Endothelial cell of umbilical vein (primary cell): ENCODE results near the gene LIPA. TPM values are rescaled to one million over a fixed set of nuclear protein-coding genes. Genes with fewer than 3 reads are reported as not detected.

Experiments
- BruUV-seq: library from RNA; stranded (reverse); fragments of 400-500 nt; replicated peaks from 2 replicates; lab custom pipeline; 2021; lab: Mats Ljungman, UMichigan
- CTCF ChIA-PET: fragments of 300-600, 350-600 bp; sonication (Branson Sonifier 250); formaldehyde crosslinking; loops from one replicate; lab custom pipeline; 2021; ENCODE audit warnings: antibody characterized with exemption, inconsistent platforms; lab: Charles Lee
- POLR2A ChIA-PET: fragments of 300-600, 350-600 bp; sonication (Branson Sonifier 250); formaldehyde crosslinking; loops from one replicate; lab custom pipeline; 2021; ENCODE audit warnings: antibody characterized with exemption, inconsistent platforms; lab: Charles Lee
- DNase-seq: peaks from one replicate; pipeline ENCODE4 v3.0.0-alpha.2; 2011; ENCODE audit warnings: low read depth, low spot score
- FAIRE-seq: peaks from 2 replicates; lab custom pipeline; 2011; peaks lifted over from hg19 to GRCh38; lab: Jason Lieb, UNC
- H2AFZ ChIP-seq: 2 replicates; pipeline ENCODE4 v1.6.0; 2012; ENCODE audit warnings: low read depth, low read length, control low read depth, inconsistent platforms
- H3K27ac ChIP-seq: 2 replicates; pipeline ENCODE4 v1.5.1; 2011; ENCODE audit warnings: low read depth, mild to moderate bottlenecking, control low read depth, low read length, moderate library complexity; ENCODE audit not compliant: insufficient read depth
- H3K27me3 ChIP-seq, 2 experiments: 2 replicates each; pipeline versions ENCODE4 v1.6.0 to v1.6.1; 2011; ENCODE audit warnings: low read length in 2 of 2, mixed read lengths in 1 of 2; ENCODE audit not compliant: control insufficient read depth in 2 of 2, insufficient read depth in 2 of 2
- H3K36me3 ChIP-seq, 2 experiments: 2 replicates in 1 of 2; 3 replicates in 1 of 2; pipeline ENCODE4 v1.5.1; 2011; ENCODE audit warnings: low read length in 2 of 2, mild to moderate bottlenecking in 1 of 2, moderate library complexity in 1 of 2; ENCODE audit not compliant: control insufficient read depth in 2 of 2, insufficient read depth in 2 of 2; ENCODE audit errors: extremely low read depth in 1 of 2
- H3K4me1 ChIP-seq: 3 replicates; pipeline ENCODE4 v1.5.1; 2011; ENCODE audit warnings: mild to moderate bottlenecking, low read length; ENCODE audit not compliant: control insufficient read depth, insufficient read depth; ENCODE audit errors: extremely low read depth
- H3K4me2 ChIP-seq: 2 replicates; pipeline ENCODE4 v1.6.1; 2011; ENCODE audit warnings: low read length, control low read depth, mixed read lengths; ENCODE audit not compliant: insufficient read depth
- H3K4me3 ChIP-seq, 3 experiments: fragments of 200-600 bp in 1 of 3; sonication (generic), shearing (Covaris generic) in 1 of 3; replicated peaks in 1 of 3; 2 replicates each; pipeline ENCODE4 v1.5.1; 2011 to 2016; ENCODE audit warnings: control low read depth in 3 of 3, low read length in 3 of 3, mild to moderate bottlenecking in 2 of 3, inconsistent platforms in 1 of 3, low read depth in 1 of 3, moderate library complexity in 1 of 3; ENCODE audit not compliant: insufficient read depth in 1 of 3
- H3K79me2 ChIP-seq: 2 replicates; pipeline ENCODE4 v1.6.0; 2012; ENCODE audit warnings: low read length, inconsistent platforms; ENCODE audit not compliant: control insufficient read depth, insufficient read depth
- H3K9ac ChIP-seq: replicated peaks from 2 replicates; pipeline ENCODE3; 2011; ENCODE audit warnings: low read length, control low read depth; ENCODE audit not compliant: insufficient read depth; ENCODE audit errors: extremely low read depth
- H3K9me1 ChIP-seq: replicated peaks from 3 replicates; pipeline ENCODE4 v1.6.0; 2011; ENCODE audit warnings: mild to moderate bottlenecking, low read length; ENCODE audit not compliant: control insufficient read depth, insufficient read depth; ENCODE audit errors: extremely low read depth
- H3K9me3 ChIP-seq: replicated peaks from 2 replicates; pipeline ENCODE4 v1.5.1; 2012; ENCODE audit warnings: low read length, inconsistent platforms; ENCODE audit not compliant: control insufficient read depth, insufficient read depth
- H4K20me1 ChIP-seq: replicated peaks from 2 replicates; pipeline ENCODE3; 2011; ENCODE audit warnings: mild to moderate bottlenecking, low read length; ENCODE audit not compliant: control insufficient read depth, insufficient read depth; ENCODE audit errors: extremely low read depth
- CTCF ChIP-seq, 2 donors: IDR thresholded peaks; 1 replicate in 1 of 2; 2 replicates in 1 of 2; pipeline ENCODE4 v1.5.1; 2011; ENCODE audit warnings: low read length in 2 of 2, mild to moderate bottlenecking in 2 of 2, moderate library complexity in 2 of 2, control low read depth in 1 of 2, inconsistent platforms in 1 of 2, low read depth in 1 of 2; ENCODE audit not compliant: insufficient read depth in 1 of 2; ENCODE audit errors: extremely low read depth in 1 of 2
- EZH2 ChIP-seq: IDR thresholded peaks from 2 replicates; pipeline ENCODE4 v1.6.1; 2012; ENCODE audit warnings: borderline replicate concordance, low read depth, mild to moderate bottlenecking, moderate library complexity, low read length, inconsistent platforms; ENCODE audit not compliant: severe bottlenecking
- FOS ChIP-seq: IDR thresholded peaks from 2 replicates; pipeline ENCODE4 v1.6.1; 2011; ENCODE audit warnings: mild to moderate bottlenecking, low read length, moderate library complexity, borderline replicate concordance; ENCODE audit not compliant: insufficient read depth
- GATA2 ChIP-seq: IDR thresholded peaks from 2 replicates; pipeline ENCODE4 v1.7.0; 2011; ENCODE audit warnings: low read depth, mild to moderate bottlenecking, moderate library complexity, mixed read lengths, low read length; ENCODE audit not compliant: insufficient read length, insufficient read depth
- JUN ChIP-seq: IDR thresholded peaks from 2 replicates; pipeline ENCODE4 v1.6.1; 2011; ENCODE audit warnings: borderline replicate concordance, low read depth; ENCODE audit not compliant: insufficient read length, insufficient read depth
- POLR2A ChIP-seq: IDR thresholded peaks from 2 replicates; pipeline ENCODE4 v1.6.1; 2012; ENCODE audit warnings: low read depth, mild to moderate bottlenecking, control low read depth, low read length
- POLR2AphosphoS5 ChIP-seq: IDR thresholded peaks from 2 replicates; pipeline ENCODE4 v1.6.1; 2012; ENCODE audit warnings: low read depth, mild to moderate bottlenecking, control low read depth, low read length, moderate library complexity; ENCODE audit not compliant: insufficient read depth
- dilution Hi-C: fragments of 300-500 bp; cut with MboI; formaldehyde crosslinking; loops from one replicate; pipeline ENCODE4 v1.15.0; 2019; ENCODE audit warnings: low sequenced_read_pairs; ENCODE audit not compliant: extremely low pct_ligation_motif_present
- intact Hi-C: fragments of 100-400 bp; cut with micrococcal nuclease; formaldehyde crosslinking; loops from one replicate; pipeline ENCODE4 v1.10.0; 2022
- polyA plus RNA-seq, 4 experiments: library from polyadenylated mRNA; depleted of rRNA in 3 of 4; stranded (reverse) in 3 of 4; unstranded in 1 of 4; fragments of >200 nt; gene quantifications; 2 replicates each; pipeline versions ENCODE4 v1.2.1 to v1.2.3, GENCODE V29; 2011 to 2012; ENCODE audit warnings: missing spikeins in 1 of 4
- total RNA-seq: library from RNA; stranded (reverse); gene quantifications from 2 replicates; pipeline ENCODE4 v1.2.3, GENCODE V29; 2021

The LIPA gene
- total and polyA plus RNA-seq, 2 donors (not counting 3 experiments of a cell fraction or from before 2014, with no cell fraction given) = 24.0 to 41.1 TPM

DNA sequence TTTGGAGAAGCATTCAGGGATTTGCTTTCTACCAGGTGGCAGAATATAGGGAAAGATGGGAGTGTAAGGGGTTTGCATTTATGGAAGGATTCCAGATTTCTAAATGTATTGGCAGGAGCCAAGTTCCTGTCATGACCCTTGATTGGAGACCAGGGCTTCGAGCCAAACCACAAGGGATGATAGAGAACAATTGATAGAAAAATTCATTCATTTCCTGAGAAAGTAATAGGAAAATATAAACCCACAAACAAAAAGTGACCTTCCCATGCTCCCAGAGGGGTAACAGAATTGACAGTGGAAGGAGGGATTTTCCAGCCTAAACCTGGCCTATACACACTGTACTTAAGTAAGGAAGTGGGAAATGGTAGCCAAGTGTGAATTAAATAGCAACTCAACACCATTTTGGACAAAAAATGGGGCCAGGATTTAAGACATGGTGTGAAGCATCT is 27.9 kb upstream of the LIPA start:
- Histone ChIP-seq H3K9me1 (no peaks in the 10 kb centered on the region), H3K27ac (no peak overlapping the region), H3K4me3 (no peak overlapping the region), H3K36me3 (no peaks in the 10 kb centered on the region), H3K79me2 (no peaks in the 10 kb centered on the region), H3K4me1 (peaks cover 38% of the 10 kb centered on the region), H2AFZ (no peak overlapping the region), H3K4me2 (peak overlapping the region; percentile 69), H3K27me3 (peaks cover 39 to 71% of the 10 kb centered on the region in 2 experiments), H3K9me3 (no peaks in the 10 kb centered on the region), H3K9ac (no peak overlapping the region), H4K20me1 (peaks cover 3% of the 10 kb centered on the region)
- BruUV-seq = no TSS peak
- no peak for TF ChIP-seq EZH2
- TF ChIP-seq GATA2 = peak; percentile 72
- peak; percentile 40 for TF ChIP-seq FOS
- TF ChIP-seq POLR2AphosphoS5 = peak; percentile 59
- no peak for TF ChIP-seq CTCF (IDR thresholded peaks at IDR 0.05; ENCODE audit: extremely low read depth in 1 of 2, insufficient read depth in 1 of 2, low read depth in 1 of 2, low read length in 2 of 2)
- TF ChIP-seq JUN = peak; percentile 14
- TF ChIP-seq POLR2A = no peak
- dilution Hi-C loops = no loop called here
- intact Hi-C loops = loop anchor here (1.0 to 10.0 kb wide), 6 partner anchors 21 to 425 kb away; partner anchors contain the start of genes FAS and KIF20B
- peak; percentile 93 for DNase-seq
- FAIRE-seq = peak; percentile 80
- CTCF ChIA-PET = interaction anchor here (0.8 to 6.3 kb wide), 3 partner anchors 22 to 696 kb away, joined by 3 to 31 read pairs (median 10); partner anchors contain the start of genes IFIT2 and RNLS
- POLR2A ChIA-PET = no interaction called here
